Activated gamma-delta T cell treated with Interleukin-2 at 50 U/mL for 16 hours (primary cell): ENCODE results near the gene MADD.

ENCODE experiments used
- DNase-seq: peaks from one replicate; pipeline ENCODE4 v3.0.0-alpha.2; 2020

The MADD gene

GRCh38 chr11:47342036-47342803, 72.3 kb downstream of the MADD start:
- no peak for DNase-seq

GRCh38 chr11:47342854-47343253, 72.9 kb downstream of the MADD start:
- no peak for DNase-seq

- DNase-seq = no peak
Measured at GRCh38 chr11:47345890-47346563, 76.1 kb downstream of the MADD start.

- DNase-seq = no peak
Measured at GRCh38 chr11:47347137-47347536, 77.2 kb downstream of the MADD start.

- no peak for DNase-seq
Measured at GRCh38 chr11:47348131-47348802, 78.3 kb downstream of the MADD start.

- DNase-seq = no peak
Measured at GRCh38 chr11:47348859-47349258, 78.9 kb downstream of the MADD start.

- DNase-seq = no peak
Measured at GRCh38 chr11:47349521-47350095, 79.7 kb downstream of the MADD start.

- no peak for DNase-seq
Measured at GRCh38 chr11:47350315-47350714, 80.4 kb downstream of the MADD start.

GRCh38 chr11:47351156-47352126, 81.5 kb downstream of the MADD start:
- no peak for DNase-seq

GRCh38 chr11:47352556-47352955, 82.6 kb downstream of the MADD start, which contains the start of gene MYBPC3:
Gene MYBPC3, minus strand, starts transcription at chr11:47352702. Its CDS starts 55 bp downstream, at chr11:47352647.
- DNase-seq = no peak

GRCh38 chr11:47353978-47354774, 84.2 kb downstream of the MADD start:
- DNase-seq = no peak

- DNase-seq = no peak
Measured at GRCh38 chr11:47354913-47355282, 85.0 kb downstream of the MADD start.

GRCh38 chr11:47355283-47356128, 85.6 kb downstream of the MADD start:
- DNase-seq = no peak

GRCh38 chr11:47356129-47356997, 86.4 kb downstream of the MADD start:
- DNase-seq = no peak

GRCh38 chr11:47356998-47357329, 87.0 kb downstream of the MADD start:
- no peak for DNase-seq

- DNase-seq = no peak
Measured at GRCh38 chr11:47357985-47358730, 88.2 kb downstream of the MADD start.

GRCh38 chr11:47358731-47359051, 88.8 kb downstream of the MADD start:
- DNase-seq = no peak

- DNase-seq = no peak
Measured at GRCh38 chr11:47359162-47359561, 89.2 kb downstream of the MADD start.

- no peak for DNase-seq
Measured at GRCh38 chr11:47359586-47359985, 89.7 kb downstream of the MADD start.
